Muscle of leg (tissue), 11 donors: ENCODE data around the gene NFE2L3. TPM values are rescaled to one million over a fixed set of nuclear protein-coding genes. Genes with fewer than 3 reads are reported as not detected.
A peak's percentile ranks its signal among the peaks of the same experiment; 100 is the strongest.
"Not testable (repeated sequence)": the region's sequence is repeated elsewhere in the genome, so short reads cannot be mapped to it uniquely, and the experiment has no call there.

ENCODE experiments used
- DNase-seq: peaks from one replicate; pipeline ENCODE4 v3.0.0; 2013
- H3K27ac ChIP-seq: one replicate; pipeline ENCODE4 v1.5.1; 2013; ENCODE audit warnings: mild to moderate bottlenecking, low read length, control low read depth
- H3K27me3 ChIP-seq: one replicate; pipeline ENCODE4 v1.6.1; 2013; ENCODE audit warnings: low read length; ENCODE audit not compliant: control insufficient read depth, insufficient read depth
- H3K36me3 ChIP-seq: one replicate; pipeline ENCODE4 v1.6.1; 2013; ENCODE audit warnings: low read length; ENCODE audit not compliant: control insufficient read depth, insufficient read depth
- H3K4me1 ChIP-seq: one replicate; pipeline ENCODE4 v1.6.1; 2013; ENCODE audit warnings: low read length; ENCODE audit not compliant: control insufficient read depth, insufficient read depth
- H3K4me3 ChIP-seq: one replicate; pipeline ENCODE4 v1.5.1; 2013; ENCODE audit warnings: low read length, control low read depth
- H3K9me3 ChIP-seq: replicated peaks from 2 replicates; pipeline ENCODE4 v1.6.1; 2013; ENCODE audit warnings: low read depth, low read length; ENCODE audit not compliant: control insufficient read depth
- WGBS: methylation state at CpG from one replicate; pipeline ENCODE4 v1.1.5; 2013; ENCODE audit warnings: missing lambda C conversion rate; ENCODE audit not compliant: insufficient coverage; 5-methylcytosine and 5-hydroxymethylcytosine counted together
- polyA plus RNA-seq, 8 donors: library from polyadenylated mRNA; unstranded; fragments of 120-200 nt; gene quantifications; one replicate each; pipeline versions ENCODE4 v1.2.1 to v1.2.3, GENCODE V29; 2013; ENCODE audit warnings: inconsistent platforms in 1 of 8, low replicate concordance in 1 of 8; ENCODE audit not compliant: insufficient read length in 8 of 8, insufficient read depth in 1 of 8
- total RNA-seq: library from RNA; stranded (reverse); fragments of 120-200 nt; gene quantifications from one replicate; pipeline ENCODE4 v1.2.4, GENCODE V29; 2013

NFE2L3 gene
- total and polyA plus RNA-seq, 9 donors: 0.44 to 6.4 (median 2.5) TPM

- Histone ChIP-seq H3K27me3 (no peaks in the 10 kb centered on the region), H3K4me1 (peaks cover 3% of the 10 kb centered on the region), H3K36me3 (peaks cover 57% of the 10 kb centered on the region), H3K27ac (no peak overlapping the region), H3K9me3 (no peaks in the 10 kb centered on the region), H3K4me3 (no peak overlapping the region)
- no CpG with 5 or more reads among the region's 1 CpG for WGBS
- DNase-seq: no peak
Observed at GRCh38 chr7:26191974-26192479, 40.0 kb downstream of the NFE2L3 start.

- Histone ChIP-seq H3K9me3 (no peaks in the 10 kb centered on the region), H3K36me3 (peaks cover 60% of the 10 kb centered on the region), H3K27me3 (no peaks in the 10 kb centered on the region), H3K4me1 (peaks cover 5% of the 10 kb centered on the region), H3K4me3 (no peak overlapping the region), H3K27ac (no peak overlapping the region)
- WGBS: 88% methylated on average over 1 of the region's 3 CpGs
- no peak for DNase-seq
Observed at GRCh38 chr7:26192485-26193087, 40.6 kb downstream of the NFE2L3 start.

GRCh38 chr7:26193432-26194207, 41.6 kb downstream of the NFE2L3 start:
- H3K9me3 ChIP-seq: no peaks in the 10 kb centered on the region
- DNase-seq: no peak
- 100% methylated on average over 1 of the region's 8 CpGs for WGBS
- H3K36me3 ChIP-seq: peaks cover 59% of the 10 kb centered on the region
- peaks cover 5% of the 10 kb centered on the region for H3K4me1 ChIP-seq
- no peaks in the 10 kb centered on the region for H3K27me3 ChIP-seq
- H3K4me3 ChIP-seq: no peak overlapping the region
- H3K27ac ChIP-seq: no peak overlapping the region

- H3K4me1 ChIP-seq, DNase-seq, H3K27me3 ChIP-seq, H3K9me3 ChIP-seq, H3K27ac ChIP-seq, H3K4me3 ChIP-seq: not testable (repeated sequence)
- peaks cover 55% of the 10 kb centered on the region for H3K36me3 ChIP-seq
- no CpG with 5 or more reads among the region's 11 CpGs for WGBS
Observed at GRCh38 chr7:26194764-26195163, 42.8 kb downstream of the NFE2L3 start.

- Histone ChIP-seq H3K27ac (no peak overlapping the region), H3K4me3 (no peak overlapping the region), H3K4me1 (peaks cover 5% of the 10 kb centered on the region)
Observed at GRCh38 chr7:26195182-26195581, 43.2 kb downstream of the NFE2L3 start.

GRCh38 chr7:26195867-26196657, 44.1 kb downstream of the NFE2L3 start:
- Histone ChIP-seq H3K27ac (no peak overlapping the region), H3K9me3 (no peaks in the 10 kb centered on the region), H3K27me3 (no peaks in the 10 kb centered on the region), H3K4me1 (peaks cover 5% of the 10 kb centered on the region), H3K4me3 (no peak overlapping the region), H3K36me3 (peaks cover 49% of the 10 kb centered on the region)
- DNase-seq: no peak
- 50% methylated on average over 1 of the region's 10 CpGs for WGBS

More at GRCh38 chr7:26195182-26195581, 43.2 kb downstream of the NFE2L3 start:
- WGBS: no CpG with 5 or more reads among the region's 5 CpGs
- no peak for DNase-seq
- Histone ChIP-seq H3K9me3 (no peaks in the 10 kb centered on the region), H3K27me3 (no peaks in the 10 kb centered on the region), H3K36me3 (peaks cover 55% of the 10 kb centered on the region)

GRCh38 chr7:26197153-26198115, 45.4 kb downstream of the NFE2L3 start:
- no peak for DNase-seq
- Histone ChIP-seq H3K27me3 (no peaks in the 10 kb centered on the region), H3K4me1 (peaks cover 5% of the 10 kb centered on the region), H3K36me3 (peaks cover 42% of the 10 kb centered on the region), H3K27ac (peak overlapping the region; percentile 10), H3K9me3 (no peaks in the 10 kb centered on the region), H3K4me3 (peak overlapping the region; percentile 96)
- 18% methylated on average over 2 of the region's 5 CpGs for whole genome bisulfite sequencing

- Histone ChIP-seq H3K27ac (peak overlapping the region; percentile 100), H3K9me3 (no peaks in the 10 kb centered on the region), H3K4me1 (peaks cover 5% of the 10 kb centered on the region), H3K36me3 (peaks cover 35% of the 10 kb centered on the region), H3K27me3 (no peaks in the 10 kb centered on the region), H3K4me3 (peak overlapping the region; percentile 96)
- WGBS: 0% methylated on average over 2 of the region's 6 CpGs
- peak; percentile 69 for DNase-seq
Observed at GRCh38 chr7:26198133-26198780, 46.3 kb downstream of the NFE2L3 start.

- Histone ChIP-seq H3K27ac (peak overlapping the region; percentile 100), H3K4me3 (peak overlapping the region; percentile 96), H3K4me1 (peaks cover 5% of the 10 kb centered on the region), H3K36me3 (peaks cover 30% of the 10 kb centered on the region), H3K27me3 (no peaks in the 10 kb centered on the region), H3K9me3 (no peaks in the 10 kb centered on the region)
- DNase-seq: no peak
- 0% methylated on average over 1 of the region's 7 CpGs for WGBS
Observed at GRCh38 chr7:26198781-26199169, 46.8 kb downstream of the NFE2L3 start.
